ENCODE data around the gene EDAR. TPM values are rescaled to one million over a fixed set of nuclear protein-coding genes. Genes with fewer than 3 reads are reported as not detected.

The EDAR gene
- total and polyA plus RNA-seq, 2 of the 4 experiments (the other 2 are of a cell fraction), result not detected

- H2AK9ac ChIP-seq (replicated peaks; ENCODE audit: low read depth, low read length, poor library complexity), result no peak overlapping the region
- no peak overlapping the region for H3K56ac ChIP-seq (ENCODE audit: extremely low read depth, insufficient read depth, low read length)
- no peak overlapping the region for H2AFZ ChIP-seq (replicated peaks; ENCODE audit: low read length, poor library complexity)
- no peak overlapping the region for H3K14ac ChIP-seq (replicated peaks; ENCODE audit: low read depth, low read length)
- no peak overlapping the region for H4K5ac ChIP-seq (ENCODE audit: low read depth, low read length)
- no peak overlapping the region for H2BK20ac ChIP-seq (ENCODE audit: low read depth, low read length)
- ATAC-seq (ENCODE audit: low read depth) (no peak), DNase-seq (no peak)
- H3K9me1 ChIP-seq (ENCODE audit: insufficient read depth, low read length), result no peaks in the 10 kb centered on the region
- H3K23ac ChIP-seq (ENCODE audit: low read depth, low read length), result no peak overlapping the region
- 74% methylated on average over 4 of the region's 6 CpGs; no CpG with 5 or more reads in 1 of the 2 experiments for WGBS, 2 experiments (ENCODE audit: extremely low coverage in 2 of 2, insufficient read length in 1 of 2)
- no peak overlapping the region for H3K27ac ChIP-seq (ENCODE audit: insufficient read depth, low read length)
- TF ChIP-seq RFX5 (IDR thresholded peaks at IDR 0.05; ENCODE audit: low read depth, low read length) (no peak), CHD1 (IDR thresholded peaks at IDR 0.05; ENCODE audit: low read depth, low read length) (no peak), CTCF (conservative IDR thresholded peaks at IDR 0.05; ENCODE audit: low read depth, low read length) (no peak), POLR2A (IDR thresholded peaks at IDR 0.05; ENCODE audit: low read depth, low read length) (no peak), BHLHE40 (IDR thresholded peaks at IDR 0.05; ENCODE audit: low read depth, low read length) (no peak), FOS (IDR thresholded peaks at IDR 0.05; ENCODE audit: low read depth, low read length) (no peak), ELK1 (IDR thresholded peaks at IDR 0.05; ENCODE audit: borderline replicate concordance, low read depth, low read length) (no peak), SMC3 (IDR thresholded peaks at IDR 0.05; ENCODE audit: low read depth, low read length) (no peak), RCOR1 (IDR thresholded peaks at IDR 0.05; ENCODE audit: insufficient replicate concordance, low read length) (no peak), NFE2L2 (IDR thresholded peaks at IDR 0.05; ENCODE audit: low read depth, low read length) (no peak), RAD21 (IDR thresholded peaks at IDR 0.05; ENCODE audit: low read length) (no peak), MAZ (IDR thresholded peaks at IDR 0.05; ENCODE audit: borderline replicate concordance, low read depth, low read length) (no peak), MXI1 (IDR thresholded peaks at IDR 0.05; ENCODE audit: borderline replicate concordance, low read depth, low read length) (no peak), USF2 (IDR thresholded peaks at IDR 0.05; ENCODE audit: low read depth, low read length) (no peak), CEBPB (IDR thresholded peaks at IDR 0.05; ENCODE audit: low read depth, low read length) (no peak), MAFK (IDR thresholded peaks at IDR 0.05; ENCODE audit: low read depth, low read length) (no peak)
- dilution Hi-C loops (cut with HindIII; ENCODE audit: low sequenced_read_pairs, unreplicated experiment) (no loop called here), in situ Hi-C loops (cut with MboI; ENCODE audit: low sequenced_read_pairs) (no loop called here), intact Hi-C loops (cut with micrococcal nuclease) (no loop called here)
- no peaks in the 10 kb centered on the region for H3K36me3 ChIP-seq (ENCODE audit: control insufficient read depth, insufficient read depth, low read length)
- H2BK15ac ChIP-seq (ENCODE audit: low read depth, low read length), result no peak overlapping the region
- H3K18ac ChIP-seq (ENCODE audit: low read depth, low read length), result no peak overlapping the region
- ChIA-PET POLR2A (ENCODE audit: unreplicated experiment) (no interaction called here), CTCF (no interaction called here)
- no peaks in the 10 kb centered on the region for H3K4me1 ChIP-seq (ENCODE audit: control insufficient read depth, insufficient read depth, low read length)
- no peak overlapping the region for H3K9ac ChIP-seq (ENCODE audit: low read depth, low read length)
- H3K27me3 ChIP-seq (ENCODE audit: control insufficient read depth, insufficient read depth, low read length), result peaks cover 55% of the 10 kb centered on the region
- H4K91ac ChIP-seq (ENCODE audit: insufficient read depth, low read depth, low read length), result no peak overlapping the region
- H3K9me3 ChIP-seq (ENCODE audit: control insufficient read depth, insufficient read depth, low read length), result no peaks in the 10 kb centered on the region
- H4K8ac ChIP-seq (ENCODE audit: low read depth in 2 of 2, low read length in 2 of 2), result no peak overlapping the region
- BruUV-seq (replicated peaks), result no TSS peak
- no peak overlapping the region for H2AK5ac ChIP-seq (ENCODE audit: low read depth, low read length)
- no peak overlapping the region for H3K4me3 ChIP-seq (ENCODE audit: insufficient read depth, low read depth, low read length)
- H2BK120ac ChIP-seq (ENCODE audit: low read depth, low read length), result no peak overlapping the region
- H4K20me1 ChIP-seq (ENCODE audit: insufficient read depth, low read length), result no peaks in the 10 kb centered on the region
- H3K79me1 ChIP-seq (ENCODE audit: low read depth in 1 of 2, low read length in 2 of 2), result no peaks in the 10 kb centered on the region
- H3K4me2 ChIP-seq (ENCODE audit: low read depth, low read length), result no peak overlapping the region
- no peak overlapping the region for H2BK5ac ChIP-seq (ENCODE audit: low read depth, low read length, poor library complexity, severe bottlenecking)
- no peak overlapping the region for H3K4ac ChIP-seq (ENCODE audit: low read depth, low read length)
Measured at GRCh38 chr2:109028277-109028676, 39.3 kb upstream of the EDAR start.

Data from IMR-90 (cell line).